ENCODE results near the gene SPTBN4.
"Not testable (repeated sequence)": the region's sequence is repeated elsewhere in the genome, so short reads cannot be mapped to it uniquely, and the experiment has no call there.

The SPTBN4 gene

GRCh38 chr19:40471111-40471510 is 4.3 kb downstream of the SPTBN4 start:
- TF ChIP-seq POLR2AphosphoS5 (IDR thresholded peaks at IDR 0.05; ENCODE audit: low read depth, low read length): no peak
- TF ChIP-seq POLR2A (IDR thresholded peaks at IDR 0.05; ENCODE audit: low read depth, low read length): no peak
- no peak for TF ChIP-seq TAF1 (IDR thresholded peaks at IDR 0.05; ENCODE audit: borderline replicate concordance, low read depth, low read length)
- FAIRE-seq: no peak
- DNase-seq (ENCODE audit: insufficient read length): no peak

DNA sequence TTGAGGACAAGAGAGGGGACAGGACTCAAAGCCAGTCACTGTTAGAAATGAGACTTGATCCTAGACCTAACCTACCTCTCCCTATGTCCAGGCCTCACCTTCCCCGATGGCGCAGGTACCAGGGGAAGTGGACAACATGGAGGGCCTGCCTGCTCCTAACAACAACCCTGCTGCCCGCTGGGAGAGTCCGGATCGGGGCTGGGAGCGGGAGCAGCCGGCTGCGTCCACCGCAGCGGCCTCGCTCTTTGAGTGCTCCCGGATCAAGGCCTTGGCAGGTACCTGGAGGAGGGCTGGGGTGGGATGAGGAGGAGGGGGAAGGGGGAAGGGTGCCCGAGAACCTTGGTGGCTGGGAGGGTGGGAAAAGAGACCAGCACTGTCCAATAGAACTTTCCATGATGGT is 5.7 kb downstream of the SPTBN4 start:
- DNase-seq (ENCODE audit: insufficient read length) (no peak), FAIRE-seq (no peak)
- no peak for TF ChIP-seq POLR2AphosphoS5 (IDR thresholded peaks at IDR 0.05; ENCODE audit: low read depth, low read length)
- no peak for TF ChIP-seq POLR2A (IDR thresholded peaks at IDR 0.05; ENCODE audit: low read depth, low read length)
- TF ChIP-seq TAF1 (IDR thresholded peaks at IDR 0.05; ENCODE audit: borderline replicate concordance, low read depth, low read length): no peak

GRCh38 chr19:40474737-40475136 is 7.9 kb downstream of the SPTBN4 start:
- DNase-seq (ENCODE audit: insufficient read length): no peak
- no peak for FAIRE-seq
- TF ChIP-seq POLR2A (IDR thresholded peaks at IDR 0.05; ENCODE audit: low read depth, low read length) (no peak), POLR2AphosphoS5 (IDR thresholded peaks at IDR 0.05; ENCODE audit: low read depth, low read length) (no peak), TAF1 (IDR thresholded peaks at IDR 0.05; ENCODE audit: borderline replicate concordance, low read depth, low read length) (no peak)

GRCh38 chr19:40475878-40476644 is 9.3 kb downstream of the SPTBN4 start:
- not testable (repeated sequence) for FAIRE-seq; DNase-seq (ENCODE audit: insufficient read length)

DNA sequence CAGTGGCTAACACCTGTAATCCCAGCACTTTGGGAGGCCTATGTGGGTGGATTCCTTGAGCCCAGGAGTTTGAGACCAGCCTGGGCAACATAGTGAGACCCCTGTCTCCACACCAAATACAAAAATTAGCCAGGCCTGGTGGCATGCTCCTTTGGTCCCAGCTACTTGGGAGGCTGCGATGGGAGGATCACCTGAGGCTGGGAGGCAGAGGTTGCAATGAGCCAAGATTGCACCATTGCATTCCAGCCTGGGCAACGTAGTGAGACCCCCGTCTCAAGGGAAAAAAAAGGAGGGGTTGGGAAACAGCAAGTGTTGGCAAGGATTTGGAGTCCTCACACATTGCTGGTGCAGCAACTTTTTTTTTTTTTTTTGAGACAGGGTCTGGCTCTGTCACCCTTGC is 19.2 kb downstream of the SPTBN4 start:
- FAIRE-seq (no peak), DNase-seq (ENCODE audit: insufficient read length) (no peak)
- TF ChIP-seq TAF1 (IDR thresholded peaks at IDR 0.05; ENCODE audit: borderline replicate concordance, low read depth, low read length) (no peak), POLR2A (IDR thresholded peaks at IDR 0.05; ENCODE audit: low read depth, low read length) (no peak), POLR2AphosphoS5 (IDR thresholded peaks at IDR 0.05; ENCODE audit: low read depth, low read length) (no peak)

GRCh38 chr19:40489882-40490230 is 23.1 kb downstream of the SPTBN4 start:
- TF ChIP-seq POLR2A (IDR thresholded peaks at IDR 0.05; ENCODE audit: low read depth, low read length) (no peak), POLR2AphosphoS5 (IDR thresholded peaks at IDR 0.05; ENCODE audit: low read depth, low read length) (no peak), TAF1 (IDR thresholded peaks at IDR 0.05; ENCODE audit: borderline replicate concordance, low read depth, low read length) (no peak)
- no peak for DNase-seq (ENCODE audit: insufficient read length)
- no peak for FAIRE-seq

GRCh38 chr19:40492274-40492673 is 25.5 kb downstream of the SPTBN4 start:
- FAIRE-seq: no peak

DNA sequence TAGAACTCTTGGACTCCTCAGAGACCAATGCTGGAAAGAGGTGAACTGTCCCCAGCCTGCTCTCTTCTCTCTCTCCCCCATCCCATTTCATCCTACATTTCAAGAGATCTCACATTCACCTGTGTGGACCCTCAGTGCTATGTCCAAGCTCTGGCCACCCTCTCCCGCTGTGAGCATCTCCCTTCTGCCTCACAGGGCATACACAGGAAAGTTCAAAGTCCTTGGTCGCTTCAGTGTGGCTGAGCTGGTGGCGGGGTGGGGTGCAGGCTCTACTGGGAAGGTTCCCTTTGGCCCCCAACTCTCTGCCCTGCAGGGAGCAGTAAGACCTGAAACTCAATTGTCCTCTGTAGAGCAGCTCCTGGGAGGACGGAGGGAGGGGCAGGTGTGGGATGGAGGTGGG is 27.0 kb downstream of the SPTBN4 start:
- FAIRE-seq (no peak), DNase-seq (ENCODE audit: insufficient read length) (no peak)
- TF ChIP-seq POLR2A (IDR thresholded peaks at IDR 0.05; ENCODE audit: low read depth, low read length) (no peak), TAF1 (IDR thresholded peaks at IDR 0.05; ENCODE audit: borderline replicate concordance, low read depth, low read length) (no peak), POLR2AphosphoS5 (IDR thresholded peaks at IDR 0.05; ENCODE audit: low read depth, low read length) (no peak)

More at GRCh38 chr19:40492274-40492673, 25.5 kb downstream of the SPTBN4 start:
- no peak for TF ChIP-seq POLR2AphosphoS5 (IDR thresholded peaks at IDR 0.05; ENCODE audit: low read depth, low read length)
- TF ChIP-seq POLR2A (IDR thresholded peaks at IDR 0.05; ENCODE audit: low read depth, low read length): no peak
- no peak for TF ChIP-seq TAF1 (IDR thresholded peaks at IDR 0.05; ENCODE audit: borderline replicate concordance, low read depth, low read length)
- DNase-seq (ENCODE audit: insufficient read length): no peak

GRCh38 chr19:40494191-40494838 is 27.5 kb downstream of the SPTBN4 start:
- no peak for DNase-seq (ENCODE audit: insufficient read length)
- no peak for TF ChIP-seq POLR2A (IDR thresholded peaks at IDR 0.05; ENCODE audit: low read depth, low read length)
- no peak for TF ChIP-seq POLR2AphosphoS5 (IDR thresholded peaks at IDR 0.05; ENCODE audit: low read depth, low read length)
- no peak for TF ChIP-seq TAF1 (IDR thresholded peaks at IDR 0.05; ENCODE audit: borderline replicate concordance, low read depth, low read length)
- FAIRE-seq: no peak

DNA sequence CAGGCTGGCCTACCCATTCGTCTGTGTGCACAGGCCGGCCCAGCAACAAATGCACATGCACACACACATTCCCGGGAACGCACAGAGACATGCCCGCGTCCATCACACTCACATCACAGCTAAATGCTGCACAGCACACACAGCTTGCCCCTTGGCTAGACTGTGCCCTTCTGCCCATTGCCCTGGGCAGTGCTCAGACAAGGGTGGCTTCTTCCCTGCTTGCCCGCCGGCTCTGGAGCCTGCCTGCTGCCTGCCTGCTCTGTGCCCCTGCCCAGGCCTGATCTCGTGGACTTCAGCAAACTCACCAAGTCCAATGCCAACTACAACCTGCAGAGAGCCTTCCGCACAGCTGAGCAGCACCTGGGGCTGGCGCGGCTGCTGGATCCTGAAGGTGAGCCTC is 30.4 kb downstream of the SPTBN4 start:
- DNase-seq (ENCODE audit: insufficient read length) (no peak), FAIRE-seq (no peak)
- TF ChIP-seq POLR2A (IDR thresholded peaks at IDR 0.05; ENCODE audit: low read depth, low read length) (no peak), TAF1 (IDR thresholded peaks at IDR 0.05; ENCODE audit: borderline replicate concordance, low read depth, low read length) (no peak), POLR2AphosphoS5 (IDR thresholded peaks at IDR 0.05; ENCODE audit: low read depth, low read length) (no peak)

- no peak for FAIRE-seq
- no peak for DNase-seq (ENCODE audit: insufficient read length)
- TF ChIP-seq POLR2A (IDR thresholded peaks at IDR 0.05; ENCODE audit: low read depth, low read length) (no peak), POLR2AphosphoS5 (IDR thresholded peaks at IDR 0.05; ENCODE audit: low read depth, low read length) (no peak), TAF1 (IDR thresholded peaks at IDR 0.05; ENCODE audit: borderline replicate concordance, low read depth, low read length) (no peak)
Observed at GRCh38 chr19:40499320-40499719, 32.5 kb downstream of the SPTBN4 start.

- not testable (repeated sequence) for FAIRE-seq
Observed at GRCh38 chr19:40500678-40501530, 34.1 kb downstream of the SPTBN4 start.

More at GRCh38 chr19:40500678-40501530, 34.1 kb downstream of the SPTBN4 start:
- not testable (repeated sequence) for DNase-seq (ENCODE audit: insufficient read length)
